HepG2 (cell line): ENCODE data around the gene TBC1D16. TPM values are rescaled to one million over a fixed set of nuclear protein-coding genes. Genes with fewer than 3 reads are reported as not detected.

ENCODE experiments used
- ELF4 ChIP-seq: sonication (generic); formaldehyde crosslinking; IDR thresholded peaks from 2 replicates; pipeline ENCODE4 v1.5.0; 2020; ENCODE audit warnings: missing genetic modification reagents, mild to moderate bottlenecking, moderate library complexity, borderline replicate concordance
- FOXP1 ChIP-seq, 2 experiments: fragments of 450-650 bp in 1 of 2; IDR thresholded peaks; 2 replicates each; pipeline ENCODE4 v1.6.1; 2017 to 2018; ENCODE audit warnings: antibody characterized with exemption in 1 of 2
- ISL2 ChIP-seq: sonication (generic); formaldehyde crosslinking; IDR thresholded peaks from 2 replicates; pipeline ENCODE4 v1.5.0; 2020; ENCODE audit warnings: missing genetic modification reagents
- JDP2 ChIP-seq: sonication (generic); formaldehyde crosslinking; IDR thresholded peaks from 2 replicates; pipeline ENCODE4 v1.8.1; 2022; ENCODE audit warnings: missing genetic modification reagents, borderline replicate concordance
- KDM2A ChIP-seq: sonication (generic); formaldehyde crosslinking; IDR thresholded peaks from 2 replicates; pipeline ENCODE4 v1.4.0; 2020; ENCODE audit warnings: low read depth, missing genetic modification reagents, borderline replicate concordance
- KLF12 ChIP-seq: sonication (generic); formaldehyde crosslinking; IDR thresholded peaks from 2 replicates; pipeline ENCODE4 v1.4.0; 2020; ENCODE audit warnings: missing genetic modification reagents, borderline replicate concordance
- MTF1 ChIP-seq: sonication (generic); formaldehyde crosslinking; IDR thresholded peaks from 2 replicates; pipeline ENCODE4 v1.5.0; 2020; ENCODE audit warnings: missing genetic modification reagents
- POGZ ChIP-seq: sonication (generic); formaldehyde crosslinking; IDR thresholded peaks from 2 replicates; pipeline ENCODE4 v1.4.0; 2020; ENCODE audit warnings: mild to moderate bottlenecking, missing genetic modification reagents
- PTBP1 ChIP-seq: fragments of 200-400 bp; formaldehyde crosslinking; IDR thresholded peaks from 2 replicates; pipeline ENCODE4 v1.6.1; 2018; ENCODE audit warnings: low read length, low read depth; ENCODE audit not compliant: poor library complexity, severe bottlenecking
- RXRB ChIP-seq: IDR thresholded peaks from 2 replicates; pipeline ENCODE4 v1.6.1; 2016; ENCODE audit warnings: borderline replicate concordance, missing genetic modification reagents, missing compliant biosample characterization
- TAF15 ChIP-seq: fragments of 200-400 bp; formaldehyde crosslinking; IDR thresholded peaks from one replicate; pipeline ENCODE4 v1.6.1; 2018; ENCODE audit warnings: mild to moderate bottlenecking, low read depth, low read length; ENCODE audit not compliant: poor library complexity, severe bottlenecking
- TFDP1 ChIP-seq: IDR thresholded peaks from 2 replicates; pipeline ENCODE4 v1.6.1; 2016; ENCODE audit warnings: missing compliant biosample characterization, missing genetic modification reagents, borderline replicate concordance
- ZFP91 ChIP-seq: sonication (generic); formaldehyde crosslinking; IDR thresholded peaks from 2 replicates; pipeline ENCODE4 v1.9.0; 2022; ENCODE audit warnings: missing genetic modification reagents, mild to moderate bottlenecking, borderline replicate concordance
- ZFY ChIP-seq: sonication (generic); formaldehyde crosslinking; IDR thresholded peaks from 2 replicates; pipeline ENCODE4 v1.4.0; 2020; ENCODE audit warnings: missing genetic modification reagents
- ZNF20 ChIP-seq: sonication (generic); formaldehyde crosslinking; IDR thresholded peaks from 2 replicates; pipeline ENCODE4 v1.4.0; 2020; ENCODE audit warnings: mild to moderate bottlenecking, moderate library complexity, missing genetic modification reagents
- ZNF274 ChIP-seq: sonication (generic); formaldehyde crosslinking; IDR thresholded peaks from 2 replicates; pipeline ENCODE4 v1.5.1; 2020; ENCODE audit warnings: mild to moderate bottlenecking, missing genetic modification reagents
- ZNF33A ChIP-seq: sonication (generic); formaldehyde crosslinking; IDR thresholded peaks from 2 replicates; pipeline ENCODE4 v1.5.1; 2020; ENCODE audit warnings: missing genetic modification reagents, mild to moderate bottlenecking, moderate library complexity, borderline replicate concordance
- ZNF598 ChIP-seq: sonication (generic); formaldehyde crosslinking; IDR thresholded peaks from 2 replicates; pipeline ENCODE4 v1.5.1; 2020; ENCODE audit warnings: mild to moderate bottlenecking, missing genetic modification reagents, borderline replicate concordance
- ZNF782 ChIP-seq: sonication (generic); formaldehyde crosslinking; IDR thresholded peaks from 2 replicates; pipeline ENCODE4 v1.4.0; 2020; ENCODE audit warnings: missing genetic modification reagents, mild to moderate bottlenecking, borderline replicate concordance
- ZNF816 ChIP-seq: sonication (generic); formaldehyde crosslinking; IDR thresholded peaks from 2 replicates; pipeline ENCODE4 v1.8.0; 2022; ENCODE audit warnings: missing genetic modification reagents, mild to moderate bottlenecking, borderline replicate concordance
- ZSCAN12 ChIP-seq: sonication (generic); formaldehyde crosslinking; IDR thresholded peaks from 2 replicates; pipeline ENCODE4 v1.9.0; 2021; ENCODE audit warnings: mild to moderate bottlenecking, missing genetic modification reagents
- ZSCAN20 ChIP-seq: sonication (generic); formaldehyde crosslinking; IDR thresholded peaks from 2 replicates; pipeline ENCODE4 v1.4.0; 2020; ENCODE audit warnings: missing genetic modification reagents, mild to moderate bottlenecking, borderline replicate concordance
- polyA plus RNA-seq, 8 experiments: library from polyadenylated mRNA; depleted of rRNA in 3 of 8; stranded (reverse) in 7 of 8; unstranded in 1 of 8; fragments of >200 nt; fragmentation: Illumina TruSeq in 4 of 8; extraction: Trizol in 4 of 8; gene quantifications; 2 replicates each; pipeline versions ENCODE4 v1.2.1 to v1.2.3, GENCODE V29; 2011 to 2016; ENCODE audit warnings: low read depth in 4 of 8, missing spikeins in 1 of 8, mixed read lengths in 1 of 8; ENCODE audit not compliant: insufficient read depth in 1 of 8
- total RNA-seq, 5 experiments: library from RNA; depleted of rRNA; stranded (reverse); fragments of >200 nt; fragmentation: Illumina TruSeq; extraction: Trizol; gene quantifications; 2 replicates each; pipeline ENCODE4 v1.2.3, GENCODE V29; 2016; ENCODE audit warnings: low read depth in 1 of 5
- TF ChIP-seq, protein P1 (sequence below): sonication (generic); formaldehyde crosslinking; IDR thresholded peaks from 2 replicates; pipeline ENCODE4 v1.9.0; 2021; ENCODE audit warnings: missing genetic modification reagents, mild to moderate bottlenecking, borderline replicate concordance
- TF ChIP-seq, protein P2 (sequence below): sonication (generic); formaldehyde crosslinking; IDR thresholded peaks from 2 replicates; pipeline ENCODE4 v1.5.0; 2020; ENCODE audit warnings: missing genetic modification reagents, mild to moderate bottlenecking, borderline replicate concordance

The TBC1D16 gene
- total and polyA plus RNA-seq, 2 of the 13 experiments (the other 11 are each of a cell fraction or from before 2014, with no cell fraction given): 14.9 to 24.9 TPM

- TF ChIP-seq ZNF20 (CRISPR knock-in tag): no peak
- no peak for TF ChIP-seq TAF15
- TF ChIP-seq JDP2 (CRISPR knock-in tag): no peak
- no peak for TF ChIP-seq ZNF33A (CRISPR knock-in tag)
- no peak for TF ChIP-seq MTF1 (CRISPR knock-in tag)
- TF ChIP-seq POGZ (CRISPR knock-in tag): no peak
- peak; percentile 64; the same call in 1 of the 2 replicates for TF ChIP-seq RXRB (CRISPR knock-in tag)
- peak; percentile 40; the same call in 1 of the 2 replicates for TF ChIP-seq TFDP1
- TF ChIP-seq FOXP1 (IDR thresholded peaks at IDR 0.05): no peak
- no peak for TF ChIP-seq FOXP1 (CRISPR knock-in tag; IDR thresholded peaks at IDR 0.05)
- TF ChIP-seq ZSCAN20 (CRISPR knock-in tag): no peak
- TF ChIP-seq, protein P1, sequence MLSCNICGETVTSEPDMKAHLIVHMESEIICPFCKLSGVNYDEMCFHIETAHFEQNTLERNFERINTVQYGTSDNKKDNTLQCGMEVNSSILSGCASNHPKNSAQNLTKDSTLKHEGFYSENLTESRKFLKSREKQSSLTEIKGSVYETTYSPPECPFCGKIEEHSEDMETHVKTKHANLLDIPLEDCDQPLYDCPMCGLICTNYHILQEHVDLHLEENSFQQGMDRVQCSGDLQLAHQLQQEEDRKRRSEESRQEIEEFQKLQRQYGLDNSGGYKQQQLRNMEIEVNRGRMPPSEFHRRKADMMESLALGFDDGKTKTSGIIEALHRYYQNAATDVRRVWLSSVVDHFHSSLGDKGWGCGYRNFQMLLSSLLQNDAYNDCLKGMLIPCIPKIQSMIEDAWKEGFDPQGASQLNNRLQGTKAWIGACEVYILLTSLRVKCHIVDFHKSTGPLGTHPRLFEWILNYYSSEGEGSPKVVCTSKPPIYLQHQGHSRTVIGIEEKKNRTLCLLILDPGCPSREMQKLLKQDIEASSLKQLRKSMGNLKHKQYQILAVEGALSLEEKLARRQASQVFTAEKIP: no peak
- TF ChIP-seq PTBP1: no peak
- TF ChIP-seq ZSCAN12: no peak
- TF ChIP-seq ZNF816: no peak
- TF ChIP-seq, protein P2, sequence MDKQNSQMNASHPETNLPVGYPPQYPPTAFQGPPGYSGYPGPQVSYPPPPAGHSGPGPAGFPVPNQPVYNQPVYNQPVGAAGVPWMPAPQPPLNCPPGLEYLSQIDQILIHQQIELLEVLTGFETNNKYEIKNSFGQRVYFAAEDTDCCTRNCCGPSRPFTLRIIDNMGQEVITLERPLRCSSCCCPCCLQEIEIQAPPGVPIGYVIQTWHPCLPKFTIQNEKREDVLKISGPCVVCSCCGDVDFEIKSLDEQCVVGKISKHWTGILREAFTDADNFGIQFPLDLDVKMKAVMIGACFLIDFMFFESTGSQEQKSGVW: no peak
- peak; percentile 84; the same call in 1 of the 2 replicates for TF ChIP-seq ZNF782
- peak; percentile 66 for TF ChIP-seq ZFP91 (CRISPR knock-in tag)
- no peak for TF ChIP-seq ELF4 (CRISPR knock-in tag)
- TF ChIP-seq ZFY (CRISPR knock-in tag): peak; percentile 70
- no peak for TF ChIP-seq KLF12 (CRISPR knock-in tag)
- TF ChIP-seq ZNF274 (CRISPR knock-in tag): peak; percentile 86; the same call in 1 of the 2 replicates
- peak; percentile 57; the same call in 1 of the 2 replicates for TF ChIP-seq ZNF598
- no peak for TF ChIP-seq ISL2
- peak; percentile 88 for TF ChIP-seq KDM2A (CRISPR knock-in tag)
Measured at GRCh38 chr17:80008383-80008840, 27.3 kb downstream of the TBC1D16 start (continued).
